Neuronal stem cell (in vitro differentiated cells): Measurements from ENCODE around the gene MPIG6B.

Experiments
- DNase-seq: peaks from one replicate; pipeline ENCODE4 v3.0.0-alpha.2; 2013; ENCODE audit warnings: low spot score
- H2AFZ ChIP-seq: one replicate; pipeline ENCODE4 v1.6.1; 2013; ENCODE audit warnings: mild to moderate bottlenecking, low read length, inconsistent platforms
- H2AK5ac ChIP-seq: 2 replicates; pipeline ENCODE4 v1.6.1; 2013; ENCODE audit warnings: low read depth, mild to moderate bottlenecking, inconsistent platforms, low read length, moderate library complexity, mixed read lengths
- H2BK120ac ChIP-seq: 2 replicates; pipeline ENCODE4 v1.6.1; 2013; ENCODE audit warnings: low read depth, mild to moderate bottlenecking, inconsistent platforms, low read length, moderate library complexity, mixed read lengths
- H2BK12ac ChIP-seq: one replicate; pipeline ENCODE4 v1.6.1; 2013; ENCODE audit warnings: low read length, inconsistent platforms
- H2BK15ac ChIP-seq: 2 replicates; pipeline ENCODE4 v1.6.1; 2013; ENCODE audit warnings: mild to moderate bottlenecking, low read length, inconsistent platforms, mixed read lengths
- H2BK5ac ChIP-seq: one replicate; pipeline ENCODE4 v1.6.1; 2013; ENCODE audit warnings: inconsistent platforms, mild to moderate bottlenecking, low read length, moderate library complexity
- H3K14ac ChIP-seq: one replicate; pipeline ENCODE4 v1.6.1; 2013; ENCODE audit warnings: low read length, inconsistent platforms
- H3K18ac ChIP-seq: 2 replicates; pipeline ENCODE4 v1.6.1; 2013; ENCODE audit warnings: low read length, inconsistent platforms
- H3K23ac ChIP-seq: 2 replicates; pipeline ENCODE4 v1.6.1; 2013; ENCODE audit warnings: low read depth, mild to moderate bottlenecking, mixed read lengths, low read length, inconsistent platforms; ENCODE audit not compliant: poor library complexity
- H3K27ac ChIP-seq: replicated peaks from 3 replicates; pipeline ENCODE4 v1.5.1; 2013; ENCODE audit warnings: low read length, inconsistent platforms
- H3K27me3 ChIP-seq, 3 experiments: 2 replicates each; pipeline ENCODE4 v1.6.1; 2013; ENCODE audit warnings: low read length in 3 of 3, mild to moderate bottlenecking in 2 of 3, inconsistent platforms in 1 of 3, low read depth in 1 of 3, mixed read lengths in 1 of 3, moderate library complexity in 1 of 3; ENCODE audit not compliant: control insufficient read depth in 3 of 3, insufficient read depth in 3 of 3
- H3K36me3 ChIP-seq, 2 donors: replicated peaks in 1 of 2; 2 replicates each; pipeline ENCODE4 v1.6.1; 2013; ENCODE audit warnings: low read length in 2 of 2; ENCODE audit not compliant: control insufficient read depth in 2 of 2, insufficient read depth in 2 of 2
- H3K4ac ChIP-seq: 2 replicates; pipeline ENCODE4 v1.6.1; 2013; ENCODE audit warnings: inconsistent platforms, mild to moderate bottlenecking, low read length, moderate library complexity
- H3K4me1 ChIP-seq, 2 donors: 1 replicate in 1 of 2; 2 replicates in 1 of 2; pipeline ENCODE4 v1.6.1; 2013; ENCODE audit warnings: low read length in 2 of 2, low read depth in 1 of 2; ENCODE audit not compliant: control insufficient read depth in 2 of 2, insufficient read depth in 1 of 2
- H3K4me2 ChIP-seq: one replicate; pipeline ENCODE4 v1.6.1; 2013; ENCODE audit warnings: mild to moderate bottlenecking, low read length, inconsistent platforms; ENCODE audit not compliant: insufficient read depth, poor library complexity, severe bottlenecking
- H3K4me3 ChIP-seq, 2 donors: 2 replicates each; pipeline ENCODE4 v1.5.1; 2013; ENCODE audit warnings: low read length in 2 of 2, mild to moderate bottlenecking in 2 of 2, inconsistent platforms in 1 of 2, moderate library complexity in 1 of 2
- H3K79me1 ChIP-seq: one replicate; pipeline ENCODE4 v1.6.1; 2013; ENCODE audit warnings: low read depth, mild to moderate bottlenecking, inconsistent platforms, low read length, moderate library complexity
- H3K9ac ChIP-seq: one replicate; pipeline ENCODE4 v1.6.1; 2013; ENCODE audit warnings: mild to moderate bottlenecking, low read depth, low read length, inconsistent platforms; ENCODE audit not compliant: poor library complexity
- H3K9me3 ChIP-seq, 2 donors: replicated peaks in 1 of 2; 2 replicates each; pipeline versions ENCODE3 to v1.6.1; 2013; ENCODE audit warnings: low read length in 2 of 2, mild to moderate bottlenecking in 2 of 2, inconsistent platforms in 1 of 2, low read depth in 1 of 2, mixed read lengths in 1 of 2, moderate library complexity in 1 of 2; ENCODE audit not compliant: control insufficient read depth in 2 of 2, insufficient read depth in 1 of 2
- H4K8ac ChIP-seq: one replicate; pipeline ENCODE4 v1.6.1; 2013; ENCODE audit warnings: low read depth, mild to moderate bottlenecking, inconsistent platforms, low read length, moderate library complexity
- H4K91ac ChIP-seq: one replicate; pipeline ENCODE4 v1.6.1; 2013; ENCODE audit warnings: low read length, low read depth, mild to moderate bottlenecking, inconsistent platforms; ENCODE audit not compliant: poor library complexity
- WGBS, 2 donors: extraction: QIAGEN DNeasy Blood & Tissue Kit; methylation state at CpG; one replicate each; pipeline ENCODE4 v1.1.7; 2013; ENCODE audit warnings: missing lambda C conversion rate in 2 of 2, mixed read lengths in 1 of 2; ENCODE audit not compliant: insufficient read length in 2 of 2, insufficient replicate concordance in 1 of 2; ENCODE audit errors: extremely low coverage in 2 of 2; 5-methylcytosine and 5-hydroxymethylcytosine counted together

Gene MPIG6B

GRCh38 chr6:31687321-31687720 is 35.9 kb upstream of the MPIG6B start:
- Histone ChIP-seq H2BK12ac (no peak overlapping the region), H3K27ac (no peak overlapping the region), H2BK120ac (no peak overlapping the region), H3K9me3 (no peaks in the 10 kb centered on the region), H4K91ac (no peak overlapping the region), H3K23ac (no peak overlapping the region), H3K27me3 (no peaks in the 10 kb centered on the region), H3K4me3 (no peak overlapping the region), H3K36me3 (peaks cover 38 to 89% of the 10 kb centered on the region in 2 donors), H2BK5ac (no peak overlapping the region), H3K9ac (no peak overlapping the region), H2AK5ac (no peak overlapping the region), H3K4me1 (peaks cover 3 to 6% of the 10 kb centered on the region in 2 donors), H4K8ac (no peak overlapping the region), H3K4ac (no peak overlapping the region), H2BK15ac (no peak overlapping the region), H3K79me1 (no peaks in the 10 kb centered on the region), H3K18ac (no peak overlapping the region), H3K4me2 (no peak overlapping the region), H3K14ac (no peak overlapping the region), H2AFZ (no peak overlapping the region)
- no peak for DNase-seq
- WGBS, 2 donors: no CpG with 5 or more reads among the region's 8 CpGs

- H3K36me3 ChIP-seq: peaks cover 43 to 93% of the 10 kb centered on the region in 2 donors
Observed at GRCh38 chr6:31687860-31688693, 35.1 kb upstream of the MPIG6B start.

GRCh38 chr6:31689249-31690110 is 33.7 kb upstream of the MPIG6B start:
- no peak overlapping the region for H2BK5ac ChIP-seq
- H3K4me2 ChIP-seq: no peak overlapping the region
- H3K79me1 ChIP-seq: no peaks in the 10 kb centered on the region
- H2BK12ac ChIP-seq: no peak overlapping the region
- H3K9ac ChIP-seq: no peak overlapping the region
- no peak overlapping the region for H2AFZ ChIP-seq
- H3K9me3 ChIP-seq: no peaks in the 10 kb centered on the region
- H4K91ac ChIP-seq: no peak overlapping the region
- no peak overlapping the region for H3K4ac ChIP-seq
- no peak overlapping the region for H3K4me3 ChIP-seq
- no peak overlapping the region for H3K27ac ChIP-seq
- no peak overlapping the region for H3K18ac ChIP-seq
- no peak overlapping the region for H2AK5ac ChIP-seq
- H4K8ac ChIP-seq: no peak overlapping the region
- no peak overlapping the region for H3K23ac ChIP-seq
- H3K36me3 ChIP-seq: peaks cover 46 to 92% of the 10 kb centered on the region in 2 donors
- H2BK120ac ChIP-seq: no peak overlapping the region
- no peak overlapping the region for H2BK15ac ChIP-seq
- WGBS, 2 donors: no CpG with 5 or more reads among the region's 11 CpGs
- no peaks in the 10 kb centered on the region for H3K27me3 ChIP-seq
- no peak for DNase-seq
- no peak overlapping the region for H3K14ac ChIP-seq
- peaks cover 0 to 2% of the 10 kb centered on the region in 2 donors for H3K4me1 ChIP-seq

More at GRCh38 chr6:31687860-31688693, 35.1 kb upstream of the MPIG6B start:
- H2BK5ac ChIP-seq: no peak overlapping the region
- no peaks in the 10 kb centered on the region for H3K79me1 ChIP-seq
- no peaks in the 10 kb centered on the region for H3K27me3 ChIP-seq
- H3K4me1 ChIP-seq: peaks cover 1 to 6% of the 10 kb centered on the region in 2 donors
- H2AFZ ChIP-seq: no peak overlapping the region
- no peak overlapping the region for H4K91ac ChIP-seq
- H3K27ac ChIP-seq: no peak overlapping the region
- H2BK120ac ChIP-seq: no peak overlapping the region
- no peak for DNase-seq
- no CpG with 5 or more reads among the region's 14 CpGs for WGBS, 2 donors
- no peak overlapping the region for H3K4me3 ChIP-seq
- no peak overlapping the region for H2BK12ac ChIP-seq
- no peak overlapping the region for H2AK5ac ChIP-seq
- no peak overlapping the region for H2BK15ac ChIP-seq
- H3K9ac ChIP-seq: peak overlapping the region; percentile 15
- H3K9me3 ChIP-seq: no peaks in the 10 kb centered on the region
- no peak overlapping the region for H3K14ac ChIP-seq
- no peak overlapping the region for H3K4me2 ChIP-seq
- no peak overlapping the region for H3K23ac ChIP-seq
- no peak overlapping the region for H4K8ac ChIP-seq
- H3K18ac ChIP-seq: no peak overlapping the region
- no peak overlapping the region for H3K4ac ChIP-seq
